ENCODE results near the gene ZNF140. TPM values are rescaled to one million over a fixed set of nuclear protein-coding genes. Genes with fewer than 3 reads are reported as not detected.

The ZNF140 gene
- total RNA-seq, 1 donor from 2014 or later: 24.0 TPM

DNA sequence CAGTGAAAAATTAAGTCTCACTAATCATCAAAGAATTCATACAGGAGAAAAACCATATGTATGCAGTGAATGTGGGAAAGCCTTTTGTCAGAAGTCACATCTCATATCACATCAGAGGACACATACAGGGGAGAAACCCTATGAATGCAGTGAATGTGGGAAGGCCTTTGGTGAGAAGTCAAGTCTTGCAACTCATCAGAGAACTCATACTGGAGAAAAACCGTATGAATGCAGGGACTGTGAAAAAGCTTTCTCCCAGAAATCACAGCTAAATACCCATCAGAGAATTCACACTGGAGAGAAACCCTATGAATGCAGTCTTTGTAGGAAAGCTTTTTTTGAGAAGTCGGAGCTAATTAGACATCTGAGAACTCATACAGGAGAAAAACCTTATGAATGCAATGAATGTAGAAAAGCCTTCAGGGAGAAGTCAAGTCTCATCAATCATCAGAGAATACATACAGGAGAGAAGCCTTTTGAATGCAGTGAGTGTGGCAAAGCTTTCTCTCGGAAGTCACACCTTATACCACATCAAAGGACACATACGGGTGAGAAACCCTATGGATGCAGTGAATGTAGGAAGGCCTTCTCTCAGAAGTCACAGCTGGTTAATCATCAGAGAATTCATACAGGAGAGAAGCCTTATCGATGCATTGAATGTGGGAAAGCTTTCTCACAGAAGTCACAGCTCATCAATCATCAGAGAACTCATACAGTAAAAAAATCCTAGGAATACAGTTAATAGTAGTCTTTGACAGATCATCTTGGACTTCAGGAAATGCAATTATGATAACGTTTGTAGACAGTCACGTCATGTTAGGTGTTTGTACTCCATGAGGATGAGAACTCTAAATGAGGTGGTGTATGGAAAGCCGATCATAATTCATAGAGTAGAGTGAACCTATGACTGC, 22.3 kb upstream of the ZNF140 start:
- TF ChIP-seq, protein P1, sequence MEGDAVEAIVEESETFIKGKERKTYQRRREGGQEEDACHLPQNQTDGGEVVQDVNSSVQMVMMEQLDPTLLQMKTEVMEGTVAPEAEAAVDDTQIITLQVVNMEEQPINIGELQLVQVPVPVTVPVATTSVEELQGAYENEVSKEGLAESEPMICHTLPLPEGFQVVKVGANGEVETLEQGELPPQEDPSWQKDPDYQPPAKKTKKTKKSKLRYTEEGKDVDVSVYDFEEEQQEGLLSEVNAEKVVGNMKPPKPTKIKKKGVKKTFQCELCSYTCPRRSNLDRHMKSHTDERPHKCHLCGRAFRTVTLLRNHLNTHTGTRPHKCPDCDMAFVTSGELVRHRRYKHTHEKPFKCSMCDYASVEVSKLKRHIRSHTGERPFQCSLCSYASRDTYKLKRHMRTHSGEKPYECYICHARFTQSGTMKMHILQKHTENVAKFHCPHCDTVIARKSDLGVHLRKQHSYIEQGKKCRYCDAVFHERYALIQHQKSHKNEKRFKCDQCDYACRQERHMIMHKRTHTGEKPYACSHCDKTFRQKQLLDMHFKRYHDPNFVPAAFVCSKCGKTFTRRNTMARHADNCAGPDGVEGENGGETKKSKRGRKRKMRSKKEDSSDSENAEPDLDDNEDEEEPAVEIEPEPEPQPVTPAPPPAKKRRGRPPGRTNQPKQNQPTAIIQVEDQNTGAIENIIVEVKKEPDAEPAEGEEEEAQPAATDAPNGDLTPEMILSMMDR (IDR thresholded peaks at IDR 0.05; ENCODE audit: insufficient read depth, low read length, poor library complexity, severe bottlenecking): no peak
- DNase-seq (ENCODE audit: low read depth): no peak
- H3K36me3 ChIP-seq (ENCODE audit: control insufficient read depth, insufficient read depth, low read length): peaks cover 2% of the 10 kb centered on the region
- H3K27me3 ChIP-seq (ENCODE audit: control insufficient read depth, insufficient read depth, low read length): no peaks in the 10 kb centered on the region
- H3K4me3 ChIP-seq (ENCODE audit: low read depth, low read length): no peak overlapping the region

DNA sequence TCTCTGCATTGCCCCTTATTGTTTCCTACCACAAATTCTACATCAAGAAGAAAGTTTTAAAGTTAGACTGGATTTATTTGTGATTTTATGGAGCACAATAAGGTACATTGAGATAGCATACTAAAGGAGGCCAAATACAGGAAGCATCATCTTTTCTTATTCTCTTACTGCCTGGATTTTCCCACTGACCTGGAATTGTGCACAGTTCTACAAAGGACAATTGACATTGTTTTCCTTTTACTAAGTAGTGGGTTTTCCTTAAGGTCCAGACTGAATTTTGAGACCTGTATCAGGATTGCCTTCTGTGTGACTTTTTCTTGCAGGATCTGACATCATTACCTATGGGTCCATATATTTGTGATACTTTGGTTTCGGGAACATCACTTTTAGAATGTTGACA, 18.8 kb upstream of the ZNF140 start:
- no peak for DNase-seq (ENCODE audit: low read depth)
- peaks cover 2% of the 10 kb centered on the region for H3K36me3 ChIP-seq (ENCODE audit: control insufficient read depth, insufficient read depth, low read length)
- TF ChIP-seq, protein P1 (IDR thresholded peaks at IDR 0.05; ENCODE audit: insufficient read depth, low read length, poor library complexity, severe bottlenecking): no peak

DNA sequence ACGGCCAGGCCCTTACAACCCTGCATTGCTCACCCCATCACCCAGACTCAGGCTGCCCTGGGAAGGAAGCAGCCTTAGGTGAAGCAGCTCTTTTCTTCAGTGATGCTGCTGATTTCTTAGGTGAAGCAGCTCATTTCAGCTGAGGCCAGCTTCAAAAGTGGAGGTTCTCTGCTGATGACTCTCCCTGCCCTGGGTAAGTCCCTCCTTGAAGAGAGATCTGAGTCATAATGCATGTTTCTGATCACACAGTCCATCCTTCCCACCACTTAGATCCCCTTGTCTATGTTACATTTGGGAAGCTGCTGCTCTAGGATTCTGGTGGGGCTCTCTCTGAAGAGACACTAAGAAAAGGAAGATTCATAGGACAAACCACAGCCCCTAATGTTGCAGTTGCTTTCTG, 17.2 kb upstream of the ZNF140 start:
- DNase-seq (ENCODE audit: low read depth): no peak
- H3K36me3 ChIP-seq (ENCODE audit: control insufficient read depth, insufficient read depth, low read length): no peaks in the 10 kb centered on the region
- no peaks in the 10 kb centered on the region for H3K27me3 ChIP-seq (ENCODE audit: control insufficient read depth, insufficient read depth, low read length)
- no peak overlapping the region for H3K4me3 ChIP-seq (ENCODE audit: low read depth, low read length)
- TF ChIP-seq, protein P1 (IDR thresholded peaks at IDR 0.05; ENCODE audit: insufficient read depth, low read length, poor library complexity, severe bottlenecking): no peak

More for the DNA sequence above, 18.8 kb upstream of the ZNF140 start:
- no peak overlapping the region for H3K4me3 ChIP-seq (ENCODE audit: low read depth, low read length)
- H3K27me3 ChIP-seq (ENCODE audit: control insufficient read depth, insufficient read depth, low read length): no peaks in the 10 kb centered on the region

DNA sequence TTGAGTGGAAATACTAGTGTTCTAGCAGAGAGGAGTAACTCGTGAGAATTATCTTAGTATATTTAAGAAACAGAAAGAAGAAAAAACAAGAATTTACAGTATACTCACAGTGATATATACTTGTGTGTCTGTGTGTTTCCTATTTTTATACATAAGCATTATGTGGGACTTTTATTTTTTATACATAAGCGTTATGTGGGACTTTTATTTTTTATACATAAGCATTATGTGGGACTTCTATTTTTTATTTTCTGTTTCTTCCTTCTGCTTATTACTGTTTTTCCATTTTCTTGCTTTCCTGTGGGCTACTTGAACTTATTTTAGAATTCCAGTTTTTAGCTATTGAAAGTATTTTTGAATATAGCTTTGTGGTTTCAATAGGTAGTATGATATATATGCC, 6.9 kb upstream of the ZNF140 start:
- TF ChIP-seq, protein P1 (IDR thresholded peaks at IDR 0.05; ENCODE audit: insufficient read depth, low read length, poor library complexity, severe bottlenecking): no peak
- Histone ChIP-seq H3K4me3 (ENCODE audit: low read depth, low read length) (no peak overlapping the region), H3K27me3 (ENCODE audit: control insufficient read depth, insufficient read depth, low read length) (no peaks in the 10 kb centered on the region), H3K36me3 (ENCODE audit: control insufficient read depth, insufficient read depth, low read length) (no peaks in the 10 kb centered on the region)
- no peak for DNase-seq (ENCODE audit: low read depth)

DNA sequence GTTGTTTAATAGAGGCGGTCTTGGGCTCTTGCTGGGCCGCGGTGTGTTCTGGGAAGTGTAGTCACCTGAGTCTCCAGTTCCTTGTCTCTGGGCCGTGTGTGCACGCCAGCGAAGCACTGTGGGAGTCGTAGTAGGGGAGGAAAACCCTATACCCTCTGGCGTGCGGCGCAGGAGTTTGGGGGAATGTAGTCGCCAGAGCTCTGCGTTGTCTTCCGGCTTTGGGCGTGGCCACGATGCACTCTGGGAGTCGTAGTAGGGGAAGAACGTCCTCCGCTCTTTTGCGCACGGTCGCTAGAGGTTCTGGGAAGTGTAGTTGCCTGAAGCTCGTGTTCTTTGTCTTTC, 726 bp upstream of the ZNF140 start:
- peak overlapping the region; percentile 94 for H3K4me3 ChIP-seq (ENCODE audit: low read depth, low read length)
- DNase-seq (ENCODE audit: low read depth): peak; percentile 97
- H3K36me3 ChIP-seq (ENCODE audit: control insufficient read depth, insufficient read depth, low read length): no peaks in the 10 kb centered on the region
- TF ChIP-seq, protein P1 (IDR thresholded peaks at IDR 0.05; ENCODE audit: insufficient read depth, low read length, poor library complexity, severe bottlenecking): no peak
- no peaks in the 10 kb centered on the region for H3K27me3 ChIP-seq (ENCODE audit: control insufficient read depth, insufficient read depth, low read length)
